Measurements from ENCODE around the gene USP7.

GRCh38 chr16:8923199-8923598 is 40.5 kb downstream of the USP7 start:
- no peak for TF ChIP-seq CTCF (IDR thresholded peaks at IDR 0.05; ENCODE audit: low read depth, low read length, poor library complexity, severe bottlenecking)
- TF ChIP-seq EZH2phosphoT487 (IDR thresholded peaks at IDR 0.05; ENCODE audit: borderline replicate concordance, low read length): no peak
